ENCODE measurements around the gene CCNY.

The CCNY gene

DNA sequence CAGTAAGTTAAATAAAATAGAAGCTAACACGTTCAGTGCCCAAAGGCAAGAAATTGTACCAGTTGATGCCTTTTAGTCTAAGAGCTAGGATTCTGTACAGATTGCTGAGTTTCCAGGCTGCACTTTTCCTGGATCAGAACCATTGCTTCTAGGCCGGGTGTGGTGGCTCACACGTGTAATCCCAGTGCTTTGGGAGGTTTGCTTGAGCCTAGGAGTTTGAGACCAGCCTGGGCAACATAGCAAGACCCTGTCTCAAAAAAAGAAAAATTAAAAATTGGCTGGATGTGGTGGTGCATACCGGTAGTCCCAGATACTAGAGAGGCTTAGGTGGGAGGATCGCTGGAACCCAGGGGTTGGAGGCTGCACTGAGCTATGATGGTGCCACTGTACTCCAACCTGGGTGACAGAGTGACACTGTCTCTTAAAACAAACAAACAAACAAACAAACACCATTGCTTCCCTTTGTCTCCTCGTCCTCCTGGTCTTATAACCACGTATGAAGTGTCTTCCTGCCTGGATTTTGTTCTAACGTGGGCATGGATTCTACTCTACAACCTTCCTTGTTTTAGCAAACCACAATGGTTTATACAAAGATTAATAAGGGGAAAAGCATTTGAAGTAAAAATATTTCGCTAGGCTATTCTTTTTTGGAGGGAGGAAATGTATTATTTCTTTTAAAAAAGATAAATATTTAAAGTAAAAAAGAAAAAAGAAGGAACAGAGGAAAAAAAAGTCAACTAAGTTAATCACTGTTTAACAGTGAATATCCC lies 9.7 kb upstream of the CCNY start:
- no peak for DNase-seq (ENCODE audit: low spot score)
- H3K9ac ChIP-seq (ENCODE audit: low read depth, low read length, poor library complexity) = no peak overlapping the region
- no peak overlapping the region for H3K4ac ChIP-seq (ENCODE audit: low read length)
- H2AK5ac ChIP-seq (ENCODE audit: low read depth, low read length) = no peak overlapping the region
- no peak overlapping the region for H2BK15ac ChIP-seq (ENCODE audit: low read length)
- no peak overlapping the region for H2BK120ac ChIP-seq (ENCODE audit: low read depth, low read length)
- no peak overlapping the region for H3K4me2 ChIP-seq (ENCODE audit: insufficient read depth, low read length, poor library complexity, severe bottlenecking)
- H2BK12ac ChIP-seq (ENCODE audit: low read length) = no peak overlapping the region
- H2BK5ac ChIP-seq (ENCODE audit: low read length) = no peak overlapping the region
- H4K8ac ChIP-seq (ENCODE audit: low read depth, low read length) = no peak overlapping the region
- no peak overlapping the region for H4K91ac ChIP-seq (ENCODE audit: low read depth, low read length, poor library complexity)
- peaks cover 0 to 4% of the 10 kb centered on the region in 2 donors for H3K4me1 ChIP-seq (ENCODE audit: control insufficient read depth in 2 of 2, insufficient read depth in 1 of 2, low read depth in 1 of 2, low read length in 2 of 2)
- no peak overlapping the region for H3K18ac ChIP-seq (ENCODE audit: low read length)
- H2AFZ ChIP-seq (ENCODE audit: low read length) = no peak overlapping the region
- no CpG with 5 or more reads among the region's 9 CpGs for WGBS, 2 donors (ENCODE audit: extremely low coverage in 2 of 2, insufficient read length in 2 of 2, insufficient replicate concordance in 1 of 2)
- no peak overlapping the region for H3K4me3 ChIP-seq (ENCODE audit: low read length in 2 of 2)
- H3K36me3 ChIP-seq (replicated peaks in 1 of 2; ENCODE audit: control insufficient read depth in 2 of 2, insufficient read depth in 2 of 2, low read length in 2 of 2) = peaks cover 0 to 3% of the 10 kb centered on the region in 2 donors
- H3K23ac ChIP-seq (ENCODE audit: low read depth, low read length, poor library complexity) = no peak overlapping the region
- no peaks in the 10 kb centered on the region for H3K9me3 ChIP-seq (replicated peaks in 1 of 2; ENCODE audit: control insufficient read depth in 2 of 2, insufficient read depth in 1 of 2, low read depth in 1 of 2, low read length in 2 of 2)
- no peak overlapping the region for H3K27ac ChIP-seq (replicated peaks; ENCODE audit: low read length)
- H3K14ac ChIP-seq (ENCODE audit: low read length) = no peak overlapping the region
- H3K79me1 ChIP-seq (ENCODE audit: low read depth, low read length) = no peaks in the 10 kb centered on the region
- no peaks in the 10 kb centered on the region for H3K27me3 ChIP-seq (ENCODE audit: control insufficient read depth in 3 of 3, insufficient read depth in 3 of 3, low read depth in 1 of 3, low read length in 3 of 3)

- H4K8ac ChIP-seq (ENCODE audit: low read depth, low read length) = no peak overlapping the region
- peaks cover 0 to 7% of the 10 kb centered on the region in 2 donors for H3K36me3 ChIP-seq (replicated peaks in 1 of 2; ENCODE audit: control insufficient read depth in 2 of 2, insufficient read depth in 2 of 2, low read length in 2 of 2)
- H3K14ac ChIP-seq (ENCODE audit: low read length) = no peak overlapping the region
- no peak overlapping the region for H2BK15ac ChIP-seq (ENCODE audit: low read length)
- no peak overlapping the region for H3K4ac ChIP-seq (ENCODE audit: low read length)
- H3K27me3 ChIP-seq (ENCODE audit: control insufficient read depth in 3 of 3, insufficient read depth in 3 of 3, low read depth in 1 of 3, low read length in 3 of 3) = no peaks in the 10 kb centered on the region
- H3K4me3 ChIP-seq (ENCODE audit: low read length in 2 of 2) = no peak overlapping the region
- no peak overlapping the region for H3K18ac ChIP-seq (ENCODE audit: low read length)
- H3K4me2 ChIP-seq (ENCODE audit: insufficient read depth, low read length, poor library complexity, severe bottlenecking) = no peak overlapping the region
- H4K91ac ChIP-seq (ENCODE audit: low read depth, low read length, poor library complexity) = no peak overlapping the region
- DNase-seq (ENCODE audit: low spot score) = no peak
- H2BK5ac ChIP-seq (ENCODE audit: low read length) = no peak overlapping the region
- H2BK12ac ChIP-seq (ENCODE audit: low read length) = no peak overlapping the region
- no peak overlapping the region for H3K9ac ChIP-seq (ENCODE audit: low read depth, low read length, poor library complexity)
- no peak overlapping the region for H2BK120ac ChIP-seq (ENCODE audit: low read depth, low read length)
- H2AFZ ChIP-seq (ENCODE audit: low read length) = no peak overlapping the region
- H3K23ac ChIP-seq (ENCODE audit: low read depth, low read length, poor library complexity) = no peak overlapping the region
- peaks cover 0 to 4% of the 10 kb centered on the region in 2 donors for H3K4me1 ChIP-seq (ENCODE audit: control insufficient read depth in 2 of 2, insufficient read depth in 1 of 2, low read depth in 1 of 2, low read length in 2 of 2)
- H3K79me1 ChIP-seq (ENCODE audit: low read depth, low read length) = no peaks in the 10 kb centered on the region
- no peaks in the 10 kb centered on the region for H3K9me3 ChIP-seq (replicated peaks in 1 of 2; ENCODE audit: control insufficient read depth in 2 of 2, insufficient read depth in 1 of 2, low read depth in 1 of 2, low read length in 2 of 2)
- no CpG with 5 or more reads among the region's 7 CpGs for WGBS, 2 donors (ENCODE audit: extremely low coverage in 2 of 2, insufficient read length in 2 of 2, insufficient replicate concordance in 1 of 2)
- no peak overlapping the region for H2AK5ac ChIP-seq (ENCODE audit: low read depth, low read length)
- H3K27ac ChIP-seq (replicated peaks; ENCODE audit: low read length) = no peak overlapping the region
Observed at GRCh38 chr10:35327790-35328403, 8.4 kb upstream of the CCNY start.

GRCh38 chr10:35328404-35329037 lies 7.8 kb upstream of the CCNY start:
- Histone ChIP-seq H2BK15ac (ENCODE audit: low read length) (no peak overlapping the region), H2AFZ (ENCODE audit: low read length) (no peak overlapping the region), H3K36me3 (replicated peaks in 1 of 2; ENCODE audit: control insufficient read depth in 2 of 2, insufficient read depth in 2 of 2, low read length in 2 of 2) (peaks cover 0 to 13% of the 10 kb centered on the region in 2 donors), H3K4me1 (ENCODE audit: control insufficient read depth in 2 of 2, insufficient read depth in 1 of 2, low read depth in 1 of 2, low read length in 2 of 2) (peaks cover 0 to 4% of the 10 kb centered on the region in 2 donors), H3K14ac (ENCODE audit: low read length) (no peak overlapping the region), H3K4me2 (ENCODE audit: insufficient read depth, low read length, poor library complexity, severe bottlenecking) (no peak overlapping the region), H2BK120ac (ENCODE audit: low read depth, low read length) (no peak overlapping the region), H4K8ac (ENCODE audit: low read depth, low read length) (no peak overlapping the region), H2AK5ac (ENCODE audit: low read depth, low read length) (no peak overlapping the region), H3K79me1 (ENCODE audit: low read depth, low read length) (no peaks in the 10 kb centered on the region), H4K91ac (ENCODE audit: low read depth, low read length, poor library complexity) (no peak overlapping the region), H3K4ac (ENCODE audit: low read length) (no peak overlapping the region), H3K27ac (replicated peaks; ENCODE audit: low read length) (no peak overlapping the region), H3K4me3 (ENCODE audit: low read length in 2 of 2) (no peak overlapping the region), H3K18ac (ENCODE audit: low read length) (no peak overlapping the region), H3K23ac (ENCODE audit: low read depth, low read length, poor library complexity) (no peak overlapping the region), H2BK12ac (ENCODE audit: low read length) (no peak overlapping the region), H3K9me3 (replicated peaks in 1 of 2; ENCODE audit: control insufficient read depth in 2 of 2, insufficient read depth in 1 of 2, low read depth in 1 of 2, low read length in 2 of 2) (peaks cover 0 to 4% of the 10 kb centered on the region in 2 donors), H3K27me3 (ENCODE audit: control insufficient read depth in 3 of 3, insufficient read depth in 3 of 3, low read depth in 1 of 3, low read length in 3 of 3) (no peaks in the 10 kb centered on the region), H3K9ac (ENCODE audit: low read depth, low read length, poor library complexity) (no peak overlapping the region), H2BK5ac (ENCODE audit: low read length) (no peak overlapping the region)
- no peak for DNase-seq (ENCODE audit: low spot score)
- WGBS, 2 donors (ENCODE audit: extremely low coverage in 2 of 2, insufficient read length in 2 of 2, insufficient replicate concordance in 1 of 2) = no CpG with 5 or more reads among the region's 2 CpGs

DNA sequence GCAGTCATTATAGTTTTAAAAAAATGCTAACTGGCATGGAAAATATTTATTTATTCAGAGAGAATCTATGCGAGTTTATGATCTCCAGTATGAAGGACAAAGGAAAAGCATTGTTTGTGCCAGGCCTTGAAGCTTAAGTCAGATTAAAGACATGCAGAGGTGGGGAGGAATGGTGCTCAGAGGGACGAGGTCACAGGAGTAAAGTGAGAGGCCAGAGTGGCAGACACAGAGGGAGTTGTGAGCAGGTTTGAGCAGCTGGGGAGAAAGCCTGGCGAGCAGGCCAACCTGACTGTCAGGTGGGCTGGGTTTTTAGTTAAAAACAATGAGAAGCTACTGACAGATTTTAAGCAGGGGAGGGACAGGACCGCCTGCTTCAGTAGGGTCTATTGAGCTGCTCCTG lies 6.8 kb upstream of the CCNY start:
- Histone ChIP-seq H2AFZ (ENCODE audit: low read length) (no peak overlapping the region), H3K14ac (ENCODE audit: low read length) (no peak overlapping the region), H3K79me1 (ENCODE audit: low read depth, low read length) (no peaks in the 10 kb centered on the region), H3K4ac (ENCODE audit: low read length) (no peak overlapping the region), H3K27me3 (ENCODE audit: control insufficient read depth in 3 of 3, insufficient read depth in 3 of 3, low read depth in 1 of 3, low read length in 3 of 3) (no peaks in the 10 kb centered on the region), H2BK5ac (ENCODE audit: low read length) (no peak overlapping the region), H3K18ac (ENCODE audit: low read length) (no peak overlapping the region), H3K23ac (ENCODE audit: low read depth, low read length, poor library complexity) (no peak overlapping the region), H4K8ac (ENCODE audit: low read depth, low read length) (no peak overlapping the region), H3K36me3 (replicated peaks in 1 of 2; ENCODE audit: control insufficient read depth in 2 of 2, insufficient read depth in 2 of 2, low read length in 2 of 2) (peaks cover 2 to 23% of the 10 kb centered on the region in 2 donors), H3K9me3 (replicated peaks in 1 of 2; ENCODE audit: control insufficient read depth in 2 of 2, insufficient read depth in 1 of 2, low read depth in 1 of 2, low read length in 2 of 2) (peaks cover 2 to 13% of the 10 kb centered on the region in 2 donors), H2AK5ac (ENCODE audit: low read depth, low read length) (no peak overlapping the region), H3K4me2 (ENCODE audit: insufficient read depth, low read length, poor library complexity, severe bottlenecking) (no peak overlapping the region), H3K9ac (ENCODE audit: low read depth, low read length, poor library complexity) (no peak overlapping the region), H3K4me3 (ENCODE audit: low read length in 2 of 2) (no peak overlapping the region), H2BK120ac (ENCODE audit: low read depth, low read length) (no peak overlapping the region), H3K27ac (replicated peaks; ENCODE audit: low read length) (no peak overlapping the region), H2BK15ac (ENCODE audit: low read length) (no peak overlapping the region), H4K91ac (ENCODE audit: low read depth, low read length, poor library complexity) (no peak overlapping the region), H2BK12ac (ENCODE audit: low read length) (no peak overlapping the region), H3K4me1 (ENCODE audit: control insufficient read depth in 2 of 2, insufficient read depth in 1 of 2, low read depth in 1 of 2, low read length in 2 of 2) (peaks cover 0 to 4% of the 10 kb centered on the region in 2 donors)
- no CpG with 5 or more reads among the region's 4 CpGs for WGBS, 2 donors (ENCODE audit: extremely low coverage in 2 of 2, insufficient read length in 2 of 2, insufficient replicate concordance in 1 of 2)
- DNase-seq (ENCODE audit: low spot score) = no peak
